Measurements from ENCODE around the gene PDZD8.
"Not testable (repeated sequence)": the region's sequence is repeated elsewhere in the genome, so short reads cannot be mapped to it uniquely, and the experiment has no call there.

Gene PDZD8

GRCh38 chr10:117318909-117319308, 56.3 kb downstream of the PDZD8 start:
- TF ChIP-seq CTCF (IDR thresholded peaks at IDR 0.05; ENCODE audit: low read depth, low read length, missing control alignments), result no peak
- no peak for DNase-seq (ENCODE audit: low read depth)

GRCh38 chr10:117316701-117317100, 58.5 kb downstream of the PDZD8 start:
- no peak for TF ChIP-seq CTCF (IDR thresholded peaks at IDR 0.05; ENCODE audit: low read depth, low read length, missing control alignments)
- no peak for DNase-seq (ENCODE audit: low read depth)
- no peak overlapping the region for H3K4me3 ChIP-seq (ENCODE audit: low read depth, low read length)

More at GRCh38 chr10:117318909-117319308, 56.3 kb downstream of the PDZD8 start:
- H3K4me3 ChIP-seq (ENCODE audit: low read depth, low read length), result no peak overlapping the region

GRCh38 chr10:117313641-117314040, 61.6 kb downstream of the PDZD8 start:
- no peak for TF ChIP-seq CTCF (IDR thresholded peaks at IDR 0.05; ENCODE audit: low read depth, low read length, missing control alignments)
- DNase-seq (ENCODE audit: low read depth), result no peak

GRCh38 chr10:117312430-117312829, 62.8 kb downstream of the PDZD8 start:
- DNase-seq (ENCODE audit: low read depth), result no peak

More at GRCh38 chr10:117313641-117314040, 61.6 kb downstream of the PDZD8 start:
- H3K4me3 ChIP-seq (ENCODE audit: low read depth, low read length), result no peak overlapping the region

GRCh38 chr10:117311261-117311660, 64.0 kb downstream of the PDZD8 start:
- H3K4me3 ChIP-seq (ENCODE audit: low read depth, low read length), result no peak overlapping the region
- TF ChIP-seq CTCF (IDR thresholded peaks at IDR 0.05; ENCODE audit: low read depth, low read length, missing control alignments), result no peak
- no peak for DNase-seq (ENCODE audit: low read depth)

More at GRCh38 chr10:117312430-117312829, 62.8 kb downstream of the PDZD8 start:
- H3K4me3 ChIP-seq (ENCODE audit: low read depth, low read length), result no peak overlapping the region
- TF ChIP-seq CTCF (IDR thresholded peaks at IDR 0.05; ENCODE audit: low read depth, low read length, missing control alignments), result no peak

GRCh38 chr10:117306674-117307073, 68.6 kb downstream of the PDZD8 start:
- H3K4me3 ChIP-seq (ENCODE audit: low read depth, low read length), result no peak overlapping the region
- DNase-seq (ENCODE audit: low read depth), result no peak
- TF ChIP-seq CTCF (IDR thresholded peaks at IDR 0.05; ENCODE audit: low read depth, low read length, missing control alignments), result no peak

GRCh38 chr10:117303451-117303850, 71.8 kb downstream of the PDZD8 start:
- not testable (repeated sequence) for DNase-seq (ENCODE audit: low read depth); H3K4me3 ChIP-seq (ENCODE audit: low read depth, low read length)
